Measurements from ENCODE around the gene PDE3B. TPM values are rescaled to one million over a fixed set of nuclear protein-coding genes. Genes with fewer than 3 reads are reported as not detected.
"Not testable (repeated sequence)": the region's sequence is repeated elsewhere in the genome, so short reads cannot be mapped to it uniquely, and the experiment has no call there.

PDE3B gene
- total and polyA plus RNA-seq, 2 of the 8 experiments (the other 6 are each of a cell fraction or from before 2014, with no cell fraction given) = 2.7 to 10.9 TPM

- no peak for TF ChIP-seq HDAC6 (IDR thresholded peaks at IDR 0.05; ENCODE audit: low read depth, low read length)
- no peak for TF ChIP-seq CHD2 (IDR thresholded peaks at IDR 0.05; ENCODE audit: low read length)
Measured at GRCh38 chr11:14775897-14776296, 132.3 kb downstream of the PDE3B start (continued).

GRCh38 chr11:14778460-14778859 is 134.9 kb downstream of the PDE3B start:
- H3K79me1 ChIP-seq (ENCODE audit: low read depth, low read length); H3K36me3 ChIP-seq (ENCODE audit: control insufficient read depth in 2 of 4, insufficient read depth in 4 of 4, low read length in 3 of 4); DNase-seq (ENCODE audit: low read depth in 1 of 2, low spot score in 2 of 2); H3K27ac ChIP-seq (ENCODE audit: low read depth, low read length); H4K8ac ChIP-seq (ENCODE audit: extremely low read depth, insufficient read depth, low read length); H2BK20ac ChIP-seq (ENCODE audit: low read length); H3K23me2 ChIP-seq (ENCODE audit: low read depth, low read length); H2BK15ac ChIP-seq (ENCODE audit: low read length); H2BK12ac ChIP-seq (ENCODE audit: low read depth, low read length); H3K4me3 ChIP-seq (ENCODE audit: extremely low read depth in 1 of 4, insufficient read depth in 2 of 4, low read depth in 3 of 4, low read length in 4 of 4); H3K56ac ChIP-seq (replicated peaks; ENCODE audit: insufficient read length, low read depth, low read length); H3K23ac ChIP-seq (ENCODE audit: insufficient read length); H3K9me3 ChIP-seq (ENCODE audit: insufficient read depth in 2 of 2, low read depth in 1 of 2, low read length in 1 of 2); H3K9ac ChIP-seq (replicated peaks in 1 of 4; ENCODE audit: extremely low read depth in 1 of 4, low read depth in 3 of 4, low read length in 3 of 4); H4K91ac ChIP-seq (replicated peaks; ENCODE audit: insufficient read length, low read length); H4K20me1 ChIP-seq (replicated peaks in 1 of 2; ENCODE audit: control insufficient read depth in 1 of 2, insufficient read depth in 2 of 2, low read length in 2 of 2); H3K4me1 ChIP-seq (replicated peaks in 1 of 4; ENCODE audit: control insufficient read depth in 3 of 4, insufficient read depth in 4 of 4, low read length in 3 of 4); H2AK5ac ChIP-seq (ENCODE audit: low read depth, low read length); H3K79me2 ChIP-seq (ENCODE audit: control insufficient read depth in 1 of 2, insufficient read depth in 2 of 2, low read length in 2 of 2); H2AFZ ChIP-seq (ENCODE audit: low read length); H2BK5ac ChIP-seq (ENCODE audit: low read depth, low read length); POLR2A ChIA-PET (ENCODE audit: partially characterized antibody); H2BK120ac ChIP-seq (replicated peaks; ENCODE audit: low read depth, low read length); FAIRE-seq; H3K4ac ChIP-seq (replicated peaks; ENCODE audit: insufficient read length, low read depth, low read length); H3K18ac ChIP-seq (ENCODE audit: extremely low read depth, low read length); H3K27me3 ChIP-seq (replicated peaks in 1 of 4; ENCODE audit: control insufficient read depth in 3 of 4, extremely low read depth in 1 of 4, insufficient read depth in 3 of 4, low read length in 3 of 4); H3K14ac ChIP-seq (ENCODE audit: insufficient read length); H4K5ac ChIP-seq (ENCODE audit: insufficient read length, low read depth, low read length); H3K4me2 ChIP-seq (ENCODE audit: insufficient read depth in 1 of 2, low read depth in 2 of 2, low read length in 2 of 2): not testable (repeated sequence)
- 94% methylated on average over 8 of the region's 8 CpGs; no CpG with 5 or more reads in 1 of the 2 experiments for WGBS, 2 experiments (ENCODE audit: extremely low coverage in 1 of 2, insufficient coverage in 1 of 2, insufficient read length in 1 of 2, insufficient replicate concordance in 2 of 2, low coverage in 1 of 2, low lambda C conversion rate in 2 of 2, missing lambda C conversion rate in 1 of 2)
- CTCF ChIA-PET (ENCODE audit: partially characterized antibody) = interaction anchor here (1.2 kb wide), 1 partner anchor 129 kb away, joined by 5 read pairs; no protein-coding TSS in a partner anchor

Measured in H1 (cell line).